ENCODE data around the gene DNAI2. TPM values are rescaled to one million over a fixed set of nuclear protein-coding genes. Genes with fewer than 3 reads are reported as not detected.
A peak's percentile ranks its signal among the peaks of the same experiment; 100 is the strongest.

The DNAI2 gene
- total RNA-seq, 1 donor from 2014 or later, result not detected

- TF ChIP-seq CTCF (conservative IDR thresholded peaks at IDR 0.05; ENCODE audit: low read depth, low read length), result no peak
- DNase-seq (ENCODE audit: low read depth), result no peak
- H3K4me3 ChIP-seq (ENCODE audit: low read depth, low read length), result no peak overlapping the region
Measured at GRCh38 chr17:74357466-74357809, 83.4 kb downstream of the DNAI2 start.

- no peak overlapping the region for H3K4me3 ChIP-seq (ENCODE audit: low read depth, low read length)
- DNase-seq (ENCODE audit: low read depth), result no peak
- TF ChIP-seq CTCF (conservative IDR thresholded peaks at IDR 0.05; ENCODE audit: low read depth, low read length), result no peak
Measured at GRCh38 chr17:74358697-74359096, 84.7 kb downstream of the DNAI2 start.

GRCh38 chr17:74359916-74360315 is 85.9 kb downstream of the DNAI2 start:
- no peak for DNase-seq (ENCODE audit: low read depth)
- H3K4me3 ChIP-seq (ENCODE audit: low read depth, low read length), result no peak overlapping the region
- TF ChIP-seq CTCF (conservative IDR thresholded peaks at IDR 0.05; ENCODE audit: low read depth, low read length), result no peak

- no peak for TF ChIP-seq CTCF (conservative IDR thresholded peaks at IDR 0.05; ENCODE audit: low read depth, low read length)
- H3K4me3 ChIP-seq (ENCODE audit: low read depth, low read length), result no peak overlapping the region
- DNase-seq (ENCODE audit: low read depth), result no peak
Measured at GRCh38 chr17:74360899-74361229, 86.8 kb downstream of the DNAI2 start.

- no peak within 1 kb of the TSS for H3K4me3 ChIP-seq (ENCODE audit: low read depth, low read length)
- peak; percentile 71 for TF ChIP-seq CTCF (conservative IDR thresholded peaks at IDR 0.05; ENCODE audit: low read depth, low read length)
- no peak for DNase-seq (ENCODE audit: low read depth)
Measured at GRCh38 chr17:74361230-74362068, 87.4 kb downstream of the DNAI2 start, which contains the start of gene BTBD17. BTBD17 (minus strand) TSS chr17:74361868; CDS start chr17:74361819, 49 bp downstream.

- H3K4me3 ChIP-seq (ENCODE audit: low read depth, low read length), result no peak overlapping the region
- DNase-seq (ENCODE audit: low read depth), result no peak
- no peak for TF ChIP-seq CTCF (conservative IDR thresholded peaks at IDR 0.05; ENCODE audit: low read depth, low read length)
Measured at GRCh38 chr17:74362069-74362405, 88.0 kb downstream of the DNAI2 start.
